Uterus (tissue), 2 donors: ENCODE measurements around the gene CCDC107.

Source experiments
- CTCF ChIP-seq, 4 experiments: fragments of 200-600 bp in 2 of 4; fragments of 450-650 bp in 2 of 4; sonication (generic) in 2 of 4; IDR thresholded peaks; one replicate each; pipeline ENCODE4 v1.5.1; 2016 to 2019; ENCODE audit warnings: antibody characterized with exemption in 4 of 4, mild to moderate bottlenecking in 2 of 4, moderate library complexity in 1 of 4
- POLR2A ChIP-seq, 2 donors: fragments of 450-650 bp; IDR thresholded peaks; one replicate each; pipeline ENCODE4 v1.6.1; 2016; ENCODE audit warnings: antibody characterized with exemption in 2 of 2, mild to moderate bottlenecking in 1 of 2, moderate library complexity in 1 of 2

GRCh38 chr9:35687972-35688557 is 30.0 kb downstream of the CCDC107 start:
- TF ChIP-seq POLR2A (IDR thresholded peaks at IDR 0.05) = no peak
- TF ChIP-seq CTCF (IDR thresholded peaks at IDR 0.05) = no peak
